Measurements from ENCODE around the gene USP38. TPM values are rescaled to one million over a fixed set of nuclear protein-coding genes. Genes with fewer than 3 reads are reported as not detected.
"Not testable (repeated sequence)": the region's sequence is repeated elsewhere in the genome, so short reads cannot be mapped to it uniquely, and the experiment has no call there.

The USP38 gene
- total RNA-seq, 1 donor from 2014 or later: 15.4 TPM

GRCh38 chr4:143203577-143203976 lies 18.9 kb downstream of the USP38 start:
- no peak for DNase-seq (ENCODE audit: low read depth in 2 of 2)

- DNase-seq (ENCODE audit: low read depth in 2 of 2): peak in 1 of 2 donors; percentile 32
Observed at GRCh38 chr4:143207555-143207954, 22.8 kb downstream of the USP38 start.

- DNase-seq (ENCODE audit: low read depth in 2 of 2): no peak
Observed at GRCh38 chr4:143212566-143212965, 27.8 kb downstream of the USP38 start.

GRCh38 chr4:143215873-143216272 lies 31.2 kb downstream of the USP38 start:
- no peak for DNase-seq (ENCODE audit: low read depth in 2 of 2)

GRCh38 chr4:143224255-143224654 lies 39.5 kb downstream of the USP38 start:
- DNase-seq (ENCODE audit: low read depth in 2 of 2): no peak

GRCh38 chr4:143225167-143225566 lies 40.5 kb downstream of the USP38 start:
- no peak for DNase-seq (ENCODE audit: low read depth in 2 of 2)

- DNase-seq (ENCODE audit: low read depth in 2 of 2): no peak
Observed at GRCh38 chr4:143230683-143231082, 46.0 kb downstream of the USP38 start.

GRCh38 chr4:143232277-143232676 lies 47.6 kb downstream of the USP38 start:
- no peak for DNase-seq (ENCODE audit: low read depth in 2 of 2)

- DNase-seq (ENCODE audit: low read depth in 2 of 2): no peak
Observed at GRCh38 chr4:143234153-143234552, 49.4 kb downstream of the USP38 start.

GRCh38 chr4:143237195-143237594 lies 52.5 kb downstream of the USP38 start:
- DNase-seq (ENCODE audit: low read depth in 2 of 2): not testable (repeated sequence)

- no peak for DNase-seq (ENCODE audit: low read depth in 2 of 2)
Observed at GRCh38 chr4:143240939-143241679, 56.4 kb downstream of the USP38 start.

- peak in 1 of 2 donors; percentile 2 for DNase-seq (ENCODE audit: low read depth in 2 of 2)
Observed at GRCh38 chr4:143241892-143242291, 57.2 kb downstream of the USP38 start.

GRCh38 chr4:143243041-143243440 lies 58.3 kb downstream of the USP38 start:
- no peak for DNase-seq (ENCODE audit: low read depth in 2 of 2)

GRCh38 chr4:143246977-143247376 lies 62.3 kb downstream of the USP38 start:
- DNase-seq (ENCODE audit: low read depth in 2 of 2): no peak

- DNase-seq (ENCODE audit: low read depth in 2 of 2): no peak
Observed at GRCh38 chr4:143247866-143248265, 63.1 kb downstream of the USP38 start.

- no peak for DNase-seq (ENCODE audit: low read depth in 2 of 2)
Observed at GRCh38 chr4:143248827-143249226, 64.1 kb downstream of the USP38 start.

- DNase-seq (ENCODE audit: low read depth in 2 of 2): no peak
Observed at GRCh38 chr4:143250617-143251016, 65.9 kb downstream of the USP38 start.

GRCh38 chr4:143251348-143251747 lies 66.6 kb downstream of the USP38 start:
- peak in 1 of 2 donors; percentile 2 for DNase-seq (ENCODE audit: low read depth in 2 of 2)

- DNase-seq (ENCODE audit: low read depth in 2 of 2): peak in 1 of 2 donors; percentile 29
Observed at GRCh38 chr4:143251779-143252178, 67.1 kb downstream of the USP38 start.

GRCh38 chr4:143252478-143252877 lies 67.8 kb downstream of the USP38 start:
- no peak for DNase-seq (ENCODE audit: low read depth in 2 of 2)

- DNase-seq (ENCODE audit: low read depth in 2 of 2): peak in 1 of 2 donors; percentile 3
Observed at GRCh38 chr4:143253166-143253565, 68.4 kb downstream of the USP38 start.

GRCh38 chr4:143254491-143255226 lies 69.9 kb downstream of the USP38 start:
- DNase-seq (ENCODE audit: low read depth in 2 of 2): no peak

- DNase-seq (ENCODE audit: low read depth in 2 of 2): no peak
Observed at GRCh38 chr4:143256456-143256855, 71.7 kb downstream of the USP38 start.

All from dermis microvascular lymphatic vessel endothelial cell (primary cell).